Measurements from ENCODE around the gene DDX10. TPM values are rescaled to one million over a fixed set of nuclear protein-coding genes. Genes with fewer than 3 reads are reported as not detected.

The DDX10 gene
- total RNA-seq, 2 experiments from 2014 or later: 58.1 to 60.4 TPM

GRCh38 chr11:108886660-108887009, 221.8 kb downstream of the DDX10 start:
- ChIA-PET CTCF (no interaction called here), POLR2A (no interaction called here)

DNA sequence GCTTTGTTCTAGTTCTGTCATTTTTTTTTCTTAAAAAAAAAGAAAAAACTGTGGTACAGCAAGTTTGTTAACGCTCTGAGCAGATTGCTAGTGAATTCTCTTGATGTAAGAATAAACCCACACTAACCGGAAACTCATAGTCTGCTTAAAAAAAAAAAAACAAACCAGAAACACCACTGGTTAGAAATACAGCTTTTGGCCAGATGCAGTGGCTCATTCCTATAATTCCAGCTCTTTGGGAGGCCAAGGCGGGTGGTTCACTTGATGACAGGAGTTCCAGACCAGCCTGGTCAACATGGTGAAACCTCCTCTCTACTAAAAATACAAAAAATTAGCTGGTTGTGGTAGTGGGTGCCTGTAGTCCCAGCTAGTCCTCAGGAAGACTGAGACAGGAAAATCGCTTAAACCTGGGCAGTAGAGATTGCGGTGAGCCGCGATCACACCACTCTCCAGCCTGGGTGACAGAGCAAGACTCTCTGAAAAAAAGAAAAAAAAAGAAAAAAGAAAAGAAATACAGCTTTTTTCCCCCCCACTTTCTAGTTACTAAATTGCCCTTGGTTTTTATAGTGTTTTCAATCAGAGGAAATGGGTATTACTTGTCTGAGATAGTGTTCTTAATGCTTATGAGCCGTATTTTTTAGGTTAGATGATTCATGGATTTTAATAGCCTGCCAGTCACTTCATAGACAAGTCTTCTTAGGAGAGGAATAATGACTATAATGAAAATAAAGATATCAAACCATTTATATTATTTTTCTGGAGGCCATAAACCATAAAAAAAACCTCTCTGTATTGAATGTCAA, 222.8 kb downstream of the DDX10 start:
- POLR2A ChIA-PET: interaction anchor here (0.6 kb wide), 1 partner anchor 16 kb away, joined by 3 read pairs; no protein-coding TSS in a partner anchor
- CTCF ChIA-PET: no interaction called here

- CTCF ChIA-PET: interaction anchor here (0.7 kb wide), 1 partner anchor 155 kb away, joined by 3 read pairs; no protein-coding TSS in a partner anchor
- POLR2A ChIA-PET: no interaction called here
These were observed 225.7 kb downstream of the DDX10 start for GRCh38 chr11:108890482-108891105.

DNA sequence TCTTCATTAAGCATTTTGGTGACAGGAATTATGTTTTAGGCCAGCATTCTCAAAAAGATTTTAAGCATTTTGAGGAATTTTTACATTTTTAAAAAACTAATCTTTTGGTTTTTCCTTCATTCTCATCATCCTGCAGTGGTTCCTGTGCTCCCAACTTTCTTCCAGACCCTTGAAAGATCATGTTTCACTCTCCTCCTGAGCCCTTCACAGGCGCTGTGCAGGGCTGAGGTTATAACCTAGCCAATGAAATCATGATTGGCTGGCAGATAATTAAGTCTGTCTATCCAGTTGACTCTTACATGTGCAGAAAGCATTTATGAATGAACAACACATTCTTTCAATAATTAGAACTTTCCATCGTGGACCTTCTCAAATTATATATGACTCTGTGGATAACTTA, 226.3 kb downstream of the DDX10 start:
- POLR2A ChIA-PET: no interaction called here
- CTCF ChIA-PET: no interaction called here

DNA sequence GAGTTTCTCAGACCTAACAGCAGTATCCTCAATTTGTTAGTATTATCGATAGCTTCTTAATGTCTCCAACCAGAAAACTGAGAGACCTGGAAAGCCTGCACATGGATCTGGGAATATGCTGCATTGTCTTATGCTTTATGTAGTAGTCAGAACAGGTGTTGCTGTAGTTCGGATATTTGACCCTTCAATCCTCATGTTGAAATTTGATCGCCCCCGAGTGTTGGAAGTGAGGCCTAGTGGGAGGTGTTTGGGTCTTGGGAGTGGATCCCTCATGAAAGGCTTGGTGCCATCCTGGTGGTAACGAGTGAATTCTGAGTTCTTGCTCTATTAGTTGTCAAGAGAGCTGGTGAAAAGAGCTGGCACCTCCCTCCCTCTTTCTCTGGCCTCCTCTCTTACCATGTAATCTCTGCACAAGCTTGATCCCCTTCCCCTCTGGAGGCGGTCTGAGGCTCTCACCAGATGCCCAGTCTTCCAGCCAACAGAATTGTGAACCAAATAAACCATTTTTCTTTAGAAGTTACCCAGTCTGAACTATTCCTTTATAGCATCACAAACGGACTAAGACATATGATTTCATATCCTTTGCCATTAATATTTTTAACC, 227.1 kb downstream of the DDX10 start:
- CTCF ChIA-PET: no interaction called here
- POLR2A ChIA-PET: no interaction called here

- POLR2A ChIA-PET: no interaction called here
- CTCF ChIA-PET: no interaction called here
These were observed 231.0 kb downstream of the DDX10 start for GRCh38 chr11:108895579-108896480.

GRCh38 chr11:108897071-108897481, 232.2 kb downstream of the DDX10 start:
- POLR2A ChIA-PET: no interaction called here
- CTCF ChIA-PET: no interaction called here

- POLR2A ChIA-PET: no interaction called here
- CTCF ChIA-PET: no interaction called here
These were observed 233.0 kb downstream of the DDX10 start for GRCh38 chr11:108897916-108898315.

GRCh38 chr11:108901359-108901758, 236.5 kb downstream of the DDX10 start:
- CTCF ChIA-PET: no interaction called here
- POLR2A ChIA-PET: no interaction called here

DNA sequence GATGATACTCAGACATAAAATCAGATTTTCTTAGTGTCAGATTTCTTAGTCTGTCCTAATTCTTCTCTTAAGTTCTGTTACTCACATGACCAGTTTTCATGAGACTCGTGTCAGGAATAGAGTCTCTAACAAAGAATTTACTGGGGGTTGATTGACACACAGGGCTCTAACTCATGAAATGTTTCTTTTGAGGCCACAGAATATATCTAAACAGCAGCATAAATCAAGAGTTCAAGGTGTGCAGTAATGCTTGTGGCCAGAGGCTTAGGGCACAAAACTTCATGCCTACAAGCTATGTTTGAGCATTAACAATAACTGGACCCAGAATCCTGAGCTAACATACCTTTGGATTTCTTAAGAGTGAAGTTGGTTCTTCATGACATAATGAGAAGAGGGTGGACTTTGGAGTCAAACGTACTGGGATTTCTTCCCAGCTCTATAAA, 237.2 kb downstream of the DDX10 start:
- ChIA-PET POLR2A (no interaction called here), CTCF (no interaction called here)

GRCh38 chr11:108904480-108904879, 239.6 kb downstream of the DDX10 start:
- ChIA-PET POLR2A (no interaction called here), CTCF (no interaction called here)

DNA sequence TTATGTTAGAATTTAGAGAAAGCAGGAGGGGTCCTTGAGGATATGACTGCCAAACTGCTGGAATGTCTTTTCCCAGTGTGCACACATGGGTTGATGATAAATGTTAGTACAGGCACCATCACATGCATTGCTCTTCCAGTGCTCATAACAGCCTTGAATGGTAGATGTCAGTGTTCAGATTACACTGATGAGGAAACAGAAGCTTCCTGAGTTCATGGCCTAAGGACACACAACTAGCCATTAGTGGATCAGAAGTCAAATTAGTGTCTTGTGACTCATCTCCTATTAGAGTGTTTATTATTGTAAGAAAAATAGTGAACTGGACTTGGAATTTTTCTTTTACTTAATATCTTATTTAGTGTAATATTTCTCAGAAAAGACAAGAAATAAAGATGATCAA, 241.5 kb downstream of the DDX10 start:
- ChIA-PET POLR2A (no interaction called here), CTCF (no interaction called here)

- POLR2A ChIA-PET: no interaction called here
- CTCF ChIA-PET: no interaction called here
These were observed 242.0 kb downstream of the DDX10 start for GRCh38 chr11:108906826-108907225.

DNA sequence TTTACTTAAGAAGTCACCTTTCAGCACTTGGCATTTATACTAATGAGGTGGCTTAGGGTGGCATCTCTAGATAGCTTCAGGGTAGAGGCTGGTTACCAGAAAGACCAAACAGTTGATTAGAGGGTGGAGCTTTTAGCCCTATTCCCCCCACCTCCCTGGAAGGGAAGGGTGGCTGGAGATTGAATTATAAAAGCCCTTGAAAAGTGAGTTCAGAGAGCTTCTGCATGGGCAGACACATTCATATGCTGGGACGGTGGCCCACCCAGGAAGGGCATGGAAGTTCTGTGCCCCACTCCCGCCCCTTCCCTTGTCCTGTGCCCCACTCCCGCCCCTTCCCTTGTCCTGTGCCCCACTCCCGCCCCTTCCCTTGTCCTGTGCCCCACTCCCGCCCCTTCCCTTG, 244.2 kb downstream of the DDX10 start:
- ChIA-PET CTCF (no interaction called here), POLR2A (no interaction called here)

GRCh38 chr11:108909921-108910320, 245.1 kb downstream of the DDX10 start:
- ChIA-PET CTCF (no interaction called here), POLR2A (no interaction called here)

DNA sequence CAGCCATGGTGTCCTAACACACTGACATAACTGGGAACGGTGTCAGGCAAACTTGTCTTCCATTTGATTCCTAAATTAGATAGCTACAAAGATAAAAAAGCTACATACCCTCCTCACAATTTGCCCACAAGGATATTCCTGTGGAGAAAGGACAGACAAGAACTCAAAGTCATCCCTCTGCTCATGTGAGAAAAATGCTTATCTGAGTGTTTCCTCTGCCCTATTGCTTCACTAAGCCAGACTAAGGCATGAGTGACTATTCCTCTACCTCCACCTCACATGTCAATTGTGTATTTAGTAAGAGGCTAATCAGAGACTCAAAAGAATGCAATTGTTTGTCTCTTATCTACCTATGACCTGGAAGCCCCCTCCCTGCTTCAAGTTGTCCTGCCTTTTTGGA, 247.7 kb downstream of the DDX10 start:
- ChIA-PET CTCF (no interaction called here), POLR2A (no interaction called here)

- CTCF ChIA-PET: no interaction called here
- POLR2A ChIA-PET: no interaction called here
These were observed 248.3 kb downstream of the DDX10 start for GRCh38 chr11:108913204-108913603.

DNA sequence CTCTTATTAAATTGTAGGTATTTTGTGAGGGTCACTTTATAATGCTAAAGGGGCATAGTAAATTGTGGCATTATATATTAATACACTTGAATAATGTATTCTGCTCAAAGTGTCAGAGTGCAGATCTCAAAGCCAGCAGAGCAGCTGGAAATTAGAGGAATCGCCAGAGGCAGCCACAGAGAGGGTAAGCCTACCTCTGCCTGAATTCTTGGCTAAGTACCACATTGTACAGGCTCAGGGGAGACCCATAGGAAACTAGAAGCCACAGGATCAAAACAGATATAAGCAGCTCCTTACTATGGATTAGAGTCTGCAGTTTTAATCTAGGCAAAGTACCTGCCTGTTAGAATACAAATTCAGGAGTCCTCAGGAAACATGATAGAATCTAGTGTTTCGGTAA, 249.3 kb downstream of the DDX10 start:
- CTCF ChIA-PET: no interaction called here
- POLR2A ChIA-PET: no interaction called here

DNA sequence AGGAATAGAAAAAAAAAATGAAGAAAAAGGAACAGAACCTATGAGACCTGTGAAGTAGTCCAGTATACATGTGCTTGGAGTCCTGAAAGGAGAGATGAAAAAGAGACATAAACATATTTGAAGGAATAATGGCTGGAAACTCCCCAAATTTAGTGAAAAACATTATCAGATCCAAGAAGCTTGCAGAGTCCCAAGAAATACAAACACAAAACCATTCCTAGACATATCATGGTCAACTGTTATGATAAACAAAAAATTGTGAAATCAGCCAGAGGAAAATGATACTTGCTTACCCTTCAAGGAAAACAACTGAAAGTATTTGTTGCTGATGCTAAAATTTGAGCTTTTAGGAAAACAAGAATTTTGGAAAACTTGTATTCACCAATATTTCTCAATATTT, 250.1 kb downstream of the DDX10 start:
- CTCF ChIA-PET: interaction anchor here (0.6 kb wide), 1 partner anchor 316 kb away, joined by 3 read pairs; no protein-coding TSS in a partner anchor
- POLR2A ChIA-PET: no interaction called here

DNA sequence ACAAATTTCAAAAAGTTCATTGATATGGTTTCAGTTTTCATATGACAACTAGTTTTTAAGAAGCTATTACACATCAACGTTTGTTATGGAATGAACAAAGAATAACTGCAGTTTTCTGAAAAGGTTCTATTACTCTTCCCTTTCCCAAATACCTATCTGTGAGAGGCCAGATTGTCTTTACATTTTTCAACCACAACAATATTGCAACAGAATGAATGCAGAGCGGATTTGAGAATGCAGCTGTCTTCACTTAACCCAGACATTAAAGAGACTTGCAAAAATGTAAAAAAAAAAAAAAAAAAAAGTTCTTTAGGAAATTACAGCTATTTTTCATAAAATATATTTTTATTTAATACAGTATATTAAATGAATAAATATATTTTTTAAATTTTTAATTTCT, 250.8 kb downstream of the DDX10 start:
- CTCF ChIA-PET: interaction anchor here (0.6 kb wide), 1 partner anchor 1062 kb away, joined by 3 read pairs; no protein-coding TSS in a partner anchor
- POLR2A ChIA-PET: no interaction called here
